CD4-positive, alpha-beta T cell (primary cell): ENCODE measurements around the gene PODXL. TPM values are rescaled to one million over a fixed set of nuclear protein-coding genes. Genes with fewer than 3 reads are reported as not detected.

Source experiments
- ATAC-seq: fragments of 200-7000 bp; cut with Tn5 transposase; one replicate; pipeline ENCODE4 v1.10.0; 2022; ENCODE audit warnings: mild to moderate bottlenecking; ENCODE audit not compliant: poor library complexity
- CTCF ChIA-PET: fragments of 350-600 bp; sonication (Branson Sonifier 250); formaldehyde crosslinking; loops from one replicate; lab custom pipeline; 2021; ENCODE audit warnings: antibody characterized with exemption, inconsistent platforms; lab: Charles Lee
- POLR2A ChIA-PET: fragments of 350-600 bp; sonication (Branson Sonifier 250); formaldehyde crosslinking; loops from one replicate; lab custom pipeline; 2021; ENCODE audit warnings: antibody characterized with exemption, inconsistent platforms; lab: Charles Lee
- DNase-seq, 14 experiments: peaks; one replicate each; pipeline ENCODE4 v3.0.0-alpha.2; 2013 to 2020; ENCODE audit warnings: mixed read lengths in 2 of 14
- H3K27ac ChIP-seq, 2 donors: one replicate each; pipeline versions ENCODE4 v1.5.1 to v1.7.0; 2013; ENCODE audit warnings: low read length in 2 of 2, low read depth in 1 of 2, mild to moderate bottlenecking in 1 of 2
- H3K27me3 ChIP-seq, 2 experiments: 1 replicate in 1 of 2; 2 replicates in 1 of 2; pipeline versions ENCODE4 v1.6.1 to v1.7.0; 2013; ENCODE audit warnings: low read length in 2 of 2, control low read depth in 1 of 2, mild to moderate bottlenecking in 1 of 2, moderate library complexity in 1 of 2; ENCODE audit not compliant: insufficient read depth in 2 of 2, control insufficient read depth in 1 of 2
- H3K36me3 ChIP-seq: one replicate; pipeline ENCODE4 v1.6.1; 2013; ENCODE audit warnings: low read length, control low read depth; ENCODE audit not compliant: insufficient read depth
- H3K4me1 ChIP-seq: one replicate; pipeline ENCODE4 v1.6.1; 2013; ENCODE audit warnings: low read length, control low read depth; ENCODE audit not compliant: insufficient read depth
- H3K4me3 ChIP-seq: one replicate; pipeline ENCODE4 v1.5.1; 2013; ENCODE audit warnings: mild to moderate bottlenecking, low read length, moderate library complexity
- H3K9me3 ChIP-seq, 2 experiments: 1 replicate in 1 of 2; 2 replicates in 1 of 2; pipeline versions ENCODE4 v1.6.1 to v1.7.0; 2013; ENCODE audit warnings: low read length in 2 of 2, mild to moderate bottlenecking in 2 of 2, control low read depth in 1 of 2, moderate library complexity in 1 of 2; ENCODE audit not compliant: control insufficient read depth in 1 of 2, insufficient read depth in 1 of 2
- H3K27ac Mint-ChIP-seq: one replicate; pipeline ENCODE4 v1.8.0; 2020; ENCODE audit warnings: mixed read lengths
- H3K27me3 Mint-ChIP-seq: one replicate; pipeline ENCODE4 v1.8.0; 2021; ENCODE audit warnings: mixed read lengths
- H3K36me3 Mint-ChIP-seq: one replicate; pipeline ENCODE4 v1.8.0; 2021; ENCODE audit warnings: low read depth, mixed read lengths
- H3K4me1 Mint-ChIP-seq: one replicate; pipeline ENCODE4 v1.8.0; 2021; ENCODE audit warnings: low read depth, mixed read lengths
- H3K4me3 Mint-ChIP-seq: one replicate; pipeline ENCODE4 v1.8.0; 2020; ENCODE audit warnings: mild to moderate bottlenecking, mixed read lengths
- H3K9me3 Mint-ChIP-seq: one replicate; pipeline ENCODE4 v1.8.0; 2020; ENCODE audit warnings: mixed read lengths
- intact Hi-C, 2 experiments: fragments of 100-400 bp; cut with DNase I in 1 of 2; cut with micrococcal nuclease in 1 of 2; formaldehyde crosslinking; loops; one replicate each; pipeline versions ENCODE4 v1.15.1 to v1.9.0; 2023 to 2025; cut with DNase I, micrococcal nuclease
- total RNA-seq, 174 experiments: library from RNA in 2 of 174; stranded (reverse) in 2 of 174; gene quantifications; one replicate each; pipeline ENCODE4 v1.2.3 and lab custom pipeline; 2021 to 2026
- TF ChIP-seq, protein P1 (sequence below): fragments of 200-600 bp; IDR thresholded peaks from one replicate; pipeline ENCODE4 v1.8.0; 2022; ENCODE audit warnings: antibody characterized with exemption, mild to moderate bottlenecking

Gene PODXL
- total RNA-seq, 2 experiments from 2014 or later: 0.16 to 0.47 TPM

DNA sequence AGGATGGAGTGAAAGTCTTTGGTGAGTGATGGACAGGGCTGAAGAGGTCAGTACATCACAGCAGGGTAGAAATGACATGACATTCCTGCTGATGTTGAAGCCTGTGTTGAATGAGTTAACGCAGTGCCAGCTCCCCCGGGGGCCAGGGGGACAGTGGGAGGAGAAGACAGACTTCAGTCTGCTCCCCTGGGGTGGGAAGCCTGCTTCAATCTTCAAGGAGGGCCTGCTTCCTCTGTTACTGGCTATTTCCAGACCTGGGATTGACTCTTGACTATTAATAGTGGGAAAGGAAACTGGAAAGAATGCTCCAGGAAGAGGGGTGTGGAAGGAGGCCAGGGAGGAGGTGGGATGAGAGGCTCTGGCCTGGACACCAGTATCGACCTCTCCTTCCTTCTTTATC lies 27.2 kb downstream of the PODXL start:
- H3K36me3 ChIP-seq: no peaks in the 10 kb centered on the region
- TF ChIP-seq, protein P1, sequence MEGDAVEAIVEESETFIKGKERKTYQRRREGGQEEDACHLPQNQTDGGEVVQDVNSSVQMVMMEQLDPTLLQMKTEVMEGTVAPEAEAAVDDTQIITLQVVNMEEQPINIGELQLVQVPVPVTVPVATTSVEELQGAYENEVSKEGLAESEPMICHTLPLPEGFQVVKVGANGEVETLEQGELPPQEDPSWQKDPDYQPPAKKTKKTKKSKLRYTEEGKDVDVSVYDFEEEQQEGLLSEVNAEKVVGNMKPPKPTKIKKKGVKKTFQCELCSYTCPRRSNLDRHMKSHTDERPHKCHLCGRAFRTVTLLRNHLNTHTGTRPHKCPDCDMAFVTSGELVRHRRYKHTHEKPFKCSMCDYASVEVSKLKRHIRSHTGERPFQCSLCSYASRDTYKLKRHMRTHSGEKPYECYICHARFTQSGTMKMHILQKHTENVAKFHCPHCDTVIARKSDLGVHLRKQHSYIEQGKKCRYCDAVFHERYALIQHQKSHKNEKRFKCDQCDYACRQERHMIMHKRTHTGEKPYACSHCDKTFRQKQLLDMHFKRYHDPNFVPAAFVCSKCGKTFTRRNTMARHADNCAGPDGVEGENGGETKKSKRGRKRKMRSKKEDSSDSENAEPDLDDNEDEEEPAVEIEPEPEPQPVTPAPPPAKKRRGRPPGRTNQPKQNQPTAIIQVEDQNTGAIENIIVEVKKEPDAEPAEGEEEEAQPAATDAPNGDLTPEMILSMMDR: no peak
- DNase-seq: no peak
- no peaks in the 10 kb centered on the region for H3K4me1 ChIP-seq
- H3K4me3 ChIP-seq: no peak overlapping the region
- H3K4me1 Mint-ChIP-seq: no peaks in the 10 kb centered on the region
- no peak for ATAC-seq
- H3K27me3 Mint-ChIP-seq: peaks cover 3% of the 10 kb centered on the region
- H3K27ac Mint-ChIP-seq: no peak overlapping the region
- intact Hi-C loops: no loop called here
- H3K27me3 ChIP-seq: no peaks in the 10 kb centered on the region
- POLR2A ChIA-PET: no interaction called here
- H3K9me3 ChIP-seq: no peaks in the 10 kb centered on the region
- no peak overlapping the region for H3K4me3 Mint-ChIP-seq
- H3K36me3 Mint-ChIP-seq: no peaks in the 10 kb centered on the region
- no peak overlapping the region for H3K27ac ChIP-seq
- CTCF ChIA-PET: no interaction called here
- no peaks in the 10 kb centered on the region for H3K9me3 Mint-ChIP-seq

DNA sequence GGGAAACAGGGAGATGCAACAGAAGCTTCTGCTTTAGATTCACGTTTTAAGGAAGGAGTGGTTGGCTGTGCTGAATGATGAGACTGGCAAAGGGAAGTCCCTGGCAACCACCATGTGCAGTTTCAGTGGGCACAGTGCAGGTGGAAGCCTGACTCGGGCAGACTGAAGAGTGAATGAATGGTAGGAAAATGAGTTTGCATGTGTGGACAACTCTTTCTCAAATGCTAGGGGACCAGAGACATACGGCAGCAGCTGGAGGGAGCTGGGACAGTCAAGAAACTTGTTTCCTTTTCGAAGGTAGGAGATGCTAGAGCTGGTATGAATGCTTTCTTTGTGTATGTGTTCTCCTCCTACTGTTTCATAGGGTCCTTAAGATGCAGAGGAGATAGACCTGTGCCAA lies 29.0 kb downstream of the PODXL start:
- Histone ChIP-seq H3K4me1 (peaks cover under 1% of the 10 kb centered on the region), H3K4me3 (no peak overlapping the region), H3K27ac (no peak overlapping the region), H3K9me3 (no peaks in the 10 kb centered on the region), H3K27me3 (no peaks in the 10 kb centered on the region), H3K36me3 (no peaks in the 10 kb centered on the region)
- Mint-ChIP-seq H3K36me3 (no peaks in the 10 kb centered on the region), H3K4me1 (peaks cover 8% of the 10 kb centered on the region), H3K9me3 (no peaks in the 10 kb centered on the region), H3K4me3 (no peak overlapping the region), H3K27ac (no peak overlapping the region), H3K27me3 (peaks cover 4% of the 10 kb centered on the region)
- POLR2A ChIA-PET: no interaction called here
- intact Hi-C loops: no loop called here
- TF ChIP-seq, protein P1: no peak
- no peak for ATAC-seq
- CTCF ChIA-PET: no interaction called here
- DNase-seq: peak in 1 of 14 experiments; percentile 3

DNA sequence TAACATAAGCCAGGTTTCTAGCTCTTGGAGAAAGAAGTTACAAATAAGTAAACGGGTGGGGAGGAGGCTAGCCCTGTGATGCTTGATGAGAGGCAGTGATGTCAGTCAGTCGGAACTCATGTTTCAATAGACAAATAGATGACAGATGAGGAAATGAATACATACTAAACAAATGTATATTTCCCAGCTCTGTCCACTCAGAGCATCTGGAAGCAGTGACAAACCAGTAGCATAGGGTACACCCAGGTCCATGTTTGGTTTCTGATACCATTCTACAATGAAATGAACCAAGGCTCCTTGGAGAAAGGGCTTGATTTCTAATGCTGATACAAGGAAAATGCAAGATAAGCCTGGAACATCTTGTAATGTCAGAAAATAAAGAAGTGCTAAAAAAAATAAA lies 30.6 kb downstream of the PODXL start:
- no peaks in the 10 kb centered on the region for H3K27me3 ChIP-seq
- intact Hi-C loops: no loop called here
- H3K27ac ChIP-seq: no peak overlapping the region
- H3K4me3 Mint-ChIP-seq: no peak overlapping the region
- ChIA-PET POLR2A (no interaction called here), CTCF (no interaction called here)
- no peaks in the 10 kb centered on the region for H3K36me3 Mint-ChIP-seq
- peaks cover 10% of the 10 kb centered on the region for H3K4me1 Mint-ChIP-seq
- DNase-seq (no peak), ATAC-seq (no peak)
- no peak overlapping the region for H3K27ac Mint-ChIP-seq
- H3K36me3 ChIP-seq: no peaks in the 10 kb centered on the region
- H3K4me1 ChIP-seq: peaks cover 4% of the 10 kb centered on the region
- no peaks in the 10 kb centered on the region for H3K9me3 Mint-ChIP-seq
- H3K4me3 ChIP-seq: no peak overlapping the region
- H3K27me3 Mint-ChIP-seq: peaks cover 4% of the 10 kb centered on the region
- H3K9me3 ChIP-seq: no peaks in the 10 kb centered on the region
- TF ChIP-seq, protein P1: no peak
